Fibroblast of skin of left quadriceps (primary cell): Measurements from ENCODE around the gene ANKRD34C.
A peak's percentile ranks its signal among the peaks of the same experiment; 100 is the strongest.
"Not testable (repeated sequence)": the region's sequence is repeated elsewhere in the genome, so short reads cannot be mapped to it uniquely, and the experiment has no call there.

Experiments used
- DNase-seq, 2 experiments: peaks; one replicate each; pipeline ENCODE4 v3.0.0-alpha.2; 2013; ENCODE audit warnings: low read depth in 2 of 2

ANKRD34C gene

DNA sequence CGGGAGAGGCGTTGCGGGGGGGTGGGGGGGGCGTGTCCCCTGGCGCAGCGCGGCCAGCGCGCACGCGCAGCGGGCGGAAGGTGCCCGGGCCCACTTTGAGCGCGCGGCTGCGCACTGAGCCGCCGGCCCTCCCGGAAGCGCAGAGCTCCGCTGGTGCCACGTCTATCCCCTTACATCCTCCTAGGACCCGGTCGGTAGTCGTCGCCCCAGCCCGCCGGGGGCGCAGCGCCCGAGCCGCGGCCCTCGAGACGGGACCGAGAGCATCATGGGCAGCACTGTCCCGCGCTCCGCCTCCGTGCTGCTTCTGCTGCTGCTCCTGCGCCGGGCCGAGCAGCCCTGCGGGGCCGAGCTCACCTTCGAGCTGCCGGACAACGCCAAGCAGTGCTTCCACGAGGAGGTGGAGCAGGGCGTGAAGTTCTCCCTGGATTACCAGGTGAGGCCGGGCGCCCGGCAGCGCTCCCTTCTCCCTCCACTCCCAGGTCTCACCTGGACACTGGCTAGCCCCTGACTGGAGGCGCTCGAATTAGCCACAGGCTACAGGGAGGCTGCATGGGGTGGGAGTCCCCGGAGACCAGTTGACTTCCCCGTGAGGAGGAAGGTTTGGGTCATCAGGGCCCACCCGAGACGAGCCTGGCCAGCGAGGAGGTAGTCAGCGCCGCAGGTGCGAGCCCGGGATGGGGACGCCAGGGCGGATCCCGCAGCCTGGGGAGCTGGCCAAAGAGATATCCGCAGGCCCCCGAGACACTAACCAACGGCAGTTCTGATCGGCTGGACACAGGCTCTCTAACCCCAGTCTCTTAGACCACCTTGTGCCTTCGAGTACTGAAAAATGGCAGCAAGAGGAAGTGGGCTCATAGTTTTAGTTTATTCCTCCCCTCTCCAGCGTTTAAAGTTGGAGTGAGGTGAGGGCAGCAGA, 28.7 kb downstream of the ANKRD34C start, which contains the start of gene TMED3:
TMED3 (plus strand) TSS at position 128 of the 916 bp plus-strand sequence; CDS start at position 266, 138 bp downstream.
- peak; percentile 72 to 75 for DNase-seq

DNA sequence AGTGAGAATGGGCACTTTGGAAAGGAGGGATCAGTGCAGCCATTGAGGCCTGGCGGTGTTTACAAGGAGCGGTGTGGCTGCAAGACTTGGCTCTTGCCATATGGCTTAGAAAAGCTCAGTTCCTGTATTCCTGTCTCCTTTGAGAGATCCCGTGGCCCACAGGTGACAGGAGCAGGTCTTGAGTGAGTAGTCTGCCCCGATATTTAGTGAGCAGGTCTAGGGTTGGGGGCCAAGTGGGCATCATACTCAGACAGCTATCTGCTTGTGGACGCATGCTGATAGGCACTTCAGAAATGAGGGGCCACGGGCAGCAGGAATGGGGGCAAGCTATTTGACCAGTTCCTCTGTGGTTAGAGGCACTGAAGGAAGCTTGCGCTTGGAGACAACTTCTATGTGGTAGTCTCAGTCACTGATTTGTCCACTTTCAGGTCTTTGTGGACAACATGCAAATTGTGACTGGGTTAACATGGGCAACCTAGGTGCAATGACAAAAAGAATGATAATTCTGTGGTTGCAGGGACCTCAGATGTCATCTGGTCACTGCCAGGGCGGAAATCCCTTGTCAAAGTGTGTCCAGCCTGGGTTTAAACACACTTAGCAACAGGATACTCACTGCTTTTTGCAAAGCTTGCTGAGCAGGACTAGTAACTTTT, 29.5 kb downstream of the ANKRD34C start:
- DNase-seq = no peak

DNA sequence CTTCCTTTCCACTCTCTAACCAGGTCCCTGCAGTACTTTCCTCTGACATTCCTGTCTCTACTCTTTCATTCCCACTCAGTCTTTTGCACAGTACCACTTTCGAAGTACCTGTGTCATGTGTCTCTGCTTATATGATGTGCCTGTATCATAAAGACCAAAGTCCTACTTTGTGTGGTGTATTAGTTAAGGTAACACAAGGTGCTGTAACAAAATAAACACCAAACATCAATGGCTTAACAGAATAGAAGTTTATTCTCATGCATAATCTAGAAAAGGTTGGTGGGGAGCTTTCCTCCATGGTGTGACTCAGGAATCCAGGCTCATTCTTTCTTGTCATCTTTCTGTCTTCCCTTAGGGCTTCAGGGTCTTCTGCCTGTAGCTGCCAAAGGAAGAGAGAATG, 31.7 kb downstream of the ANKRD34C start:
- DNase-seq = no peak

DNA sequence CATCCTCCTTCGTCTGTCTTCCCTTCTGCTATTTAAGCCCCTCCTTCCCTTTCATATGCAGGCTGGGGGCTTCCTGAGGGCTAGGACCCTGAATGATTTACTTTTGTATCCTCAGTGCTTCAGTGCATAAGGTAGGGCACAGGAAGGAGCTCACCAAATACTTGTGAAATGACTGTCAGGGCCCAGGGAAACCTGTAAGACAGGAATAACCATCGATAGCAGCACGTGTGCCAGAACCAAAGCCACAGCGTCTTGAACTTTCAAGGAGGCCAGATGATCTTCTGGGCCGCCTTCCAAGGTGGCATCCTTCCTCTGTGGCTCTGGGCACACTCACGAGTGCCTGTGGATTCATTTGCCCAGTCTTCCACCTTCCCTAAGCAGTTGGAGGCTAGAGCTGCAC, 32.3 kb downstream of the ANKRD34C start:
- no peak for DNase-seq

DNA sequence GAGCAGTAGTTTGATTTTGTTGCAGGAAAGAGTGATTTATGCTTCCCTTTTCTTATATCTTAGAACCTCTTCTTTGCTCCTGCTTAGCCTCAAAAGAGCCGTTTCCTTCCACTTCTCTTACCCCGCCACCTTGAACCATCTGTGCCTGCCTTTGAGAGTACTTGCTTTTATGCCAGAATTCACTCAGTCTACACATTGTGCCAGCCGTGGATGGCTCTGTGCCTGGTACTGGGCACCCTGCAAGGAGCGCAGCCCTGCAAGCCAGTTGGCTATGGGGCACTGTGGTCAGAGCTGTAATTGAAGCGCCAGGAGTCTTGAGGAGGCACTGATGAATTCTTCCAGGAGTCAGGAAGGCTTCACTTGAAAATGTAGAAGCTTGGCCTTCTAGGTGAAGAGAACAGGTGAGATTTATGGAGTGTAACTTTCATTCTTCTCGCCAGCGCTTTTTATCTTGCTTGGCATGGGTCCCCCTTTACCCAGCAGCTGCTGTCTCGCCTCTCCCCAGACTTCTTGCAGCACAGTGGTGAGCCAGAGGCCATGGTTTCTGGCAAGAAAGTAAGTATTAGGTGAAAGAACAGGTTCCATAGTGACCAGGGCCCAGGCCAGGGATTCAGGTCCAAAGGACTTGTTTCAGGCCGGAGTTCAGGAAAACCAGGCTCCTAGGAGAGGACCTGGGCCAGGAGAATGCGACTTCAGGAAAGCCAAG, 33.3 kb downstream of the ANKRD34C start:
- no peak for DNase-seq

DNA sequence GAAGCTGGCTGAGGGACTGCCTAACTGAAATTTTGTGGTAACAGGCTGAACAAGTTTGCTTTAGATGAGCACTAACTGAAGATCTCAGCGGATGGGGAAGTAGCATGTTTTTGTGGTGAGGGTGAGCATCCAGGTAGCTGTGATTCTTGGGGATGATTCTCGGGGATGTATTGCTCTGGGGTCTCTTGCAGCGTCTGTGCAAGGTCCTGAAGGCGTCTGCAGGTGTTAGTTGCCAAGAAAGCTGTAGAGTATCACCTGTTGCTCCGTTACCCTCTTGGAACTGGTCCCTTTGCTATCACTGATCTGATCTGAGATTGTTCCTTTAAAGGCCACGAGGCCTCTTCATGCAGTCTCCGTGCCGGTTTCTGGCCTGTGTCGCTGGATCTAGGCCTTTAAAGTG, 34.3 kb downstream of the ANKRD34C start:
- DNase-seq = no peak

DNA sequence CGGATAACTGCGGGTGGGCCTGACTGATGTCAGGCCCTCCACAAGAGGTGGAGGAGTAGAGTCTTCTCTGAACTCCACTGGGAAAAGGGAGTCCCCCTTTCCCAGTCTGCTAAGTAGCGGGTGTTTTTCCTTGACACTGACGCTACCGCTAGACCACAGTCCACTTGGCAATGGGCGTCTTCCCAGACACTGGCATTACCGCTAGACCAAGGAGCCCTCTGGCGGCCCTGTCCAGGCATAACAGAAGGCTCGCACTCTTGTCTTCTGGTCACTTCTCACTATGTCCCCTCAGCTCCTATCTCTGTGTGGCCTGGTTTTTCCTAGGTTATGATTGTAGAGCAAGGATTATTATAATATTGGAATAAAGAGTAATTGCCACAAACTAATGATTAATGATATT, 37.5 kb downstream of the ANKRD34C start:
- not testable (repeated sequence) for DNase-seq

DNA sequence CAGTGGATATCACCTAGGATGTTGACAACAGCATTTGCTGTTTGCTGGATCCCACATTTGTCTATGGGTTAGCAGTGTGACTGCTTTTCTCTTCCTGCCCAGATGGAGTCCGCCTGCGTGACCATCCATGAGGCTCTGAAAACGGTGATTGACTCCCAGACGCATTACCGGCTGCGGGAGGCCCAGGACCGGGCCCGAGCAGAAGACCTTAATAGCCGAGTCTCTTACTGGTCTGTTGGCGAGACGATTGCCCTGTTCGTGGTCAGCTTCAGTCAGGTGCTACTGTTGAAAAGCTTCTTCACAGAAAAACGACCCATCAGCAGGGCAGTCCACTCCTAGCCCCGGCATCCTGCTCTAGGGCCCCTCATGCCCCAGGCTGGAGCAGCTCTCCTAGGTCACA, 39.4 kb downstream of the ANKRD34C start:
- DNase-seq = no peak

DNA sequence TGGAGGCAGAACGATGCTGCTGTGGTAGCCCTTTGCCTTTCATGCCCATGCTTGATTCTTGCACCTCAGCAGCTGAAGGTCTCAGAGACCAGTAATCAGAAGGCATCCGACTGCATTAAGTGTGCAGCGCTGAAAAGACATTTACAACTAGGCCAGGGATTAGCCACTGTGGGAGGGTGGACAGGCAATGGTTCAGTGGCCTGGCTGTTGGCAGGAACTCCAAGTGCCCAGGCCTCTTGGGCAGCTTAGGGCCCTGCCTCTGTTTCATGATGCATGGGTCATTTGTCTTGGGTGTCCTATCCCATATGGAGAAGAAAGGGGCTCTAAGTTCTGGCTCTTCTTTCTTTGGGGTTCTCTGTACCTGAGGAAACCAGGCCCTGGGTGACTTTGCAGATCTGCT, 39.8 kb downstream of the ANKRD34C start:
- no peak for DNase-seq

DNA sequence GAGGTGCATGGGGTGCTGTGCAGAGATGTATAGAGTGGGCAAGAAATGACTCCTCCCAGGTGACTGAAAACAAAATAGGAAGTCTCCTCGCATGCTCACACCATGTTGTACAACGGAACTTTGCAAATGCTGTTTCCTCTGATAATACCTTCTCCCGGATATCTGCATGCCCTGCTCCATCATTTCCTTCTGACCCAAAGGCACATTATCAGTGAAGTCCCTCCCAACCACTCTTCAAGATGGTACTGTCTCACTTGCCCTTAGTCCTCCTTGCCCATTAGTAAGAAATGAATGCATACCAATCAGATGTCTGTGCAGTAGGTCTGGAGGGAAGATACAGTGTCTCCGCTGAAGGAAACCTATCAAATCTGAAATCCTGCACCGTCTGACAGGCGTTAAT, 40.4 kb downstream of the ANKRD34C start:
- DNase-seq = no peak

DNA sequence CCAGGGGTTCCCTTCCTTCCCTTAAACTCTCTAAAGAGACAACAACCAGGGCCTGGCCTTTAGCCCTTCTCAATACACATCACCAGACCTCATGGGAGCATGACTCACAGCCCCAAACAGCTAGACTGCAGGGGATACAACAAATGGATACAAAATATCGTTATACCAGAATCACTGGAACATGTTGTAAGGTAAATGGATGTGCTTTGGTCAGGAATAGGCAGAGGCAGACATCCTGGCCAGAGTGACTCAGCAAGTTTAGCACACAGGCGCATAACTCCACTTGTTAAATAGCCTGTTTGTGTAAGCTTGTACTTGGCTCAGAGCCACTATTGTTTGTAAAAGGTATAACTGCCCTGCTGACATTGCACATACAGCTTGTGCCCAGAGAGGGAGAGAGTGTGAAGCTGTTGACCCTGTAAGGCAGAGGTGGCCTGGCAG, 46.7 kb downstream of the ANKRD34C start:
- DNase-seq = peak in 1 of 2 experiments; percentile 21
